C4-2B (cell line): Measurements from ENCODE around the gene RTN1.
A peak's percentile ranks its signal among the peaks of the same experiment; 100 is the strongest.

ENCODE experiments used
- H3K27ac ChIP-seq: fragments of 450-650 bp; 2 replicates; pipeline ENCODE4 v1.5.1; 2017
- ZFX ChIP-seq: fragments of 450-650 bp; IDR thresholded peaks from 2 replicates; pipeline ENCODE4 v1.6.1; 2017
- TF ChIP-seq, protein P1 (sequence below): fragments of 450-650 bp; conservative IDR thresholded peaks from 2 replicates; pipeline ENCODE4 v1.5.1; 2017; ENCODE audit warnings: mild to moderate bottlenecking

Gene RTN1, protein sequence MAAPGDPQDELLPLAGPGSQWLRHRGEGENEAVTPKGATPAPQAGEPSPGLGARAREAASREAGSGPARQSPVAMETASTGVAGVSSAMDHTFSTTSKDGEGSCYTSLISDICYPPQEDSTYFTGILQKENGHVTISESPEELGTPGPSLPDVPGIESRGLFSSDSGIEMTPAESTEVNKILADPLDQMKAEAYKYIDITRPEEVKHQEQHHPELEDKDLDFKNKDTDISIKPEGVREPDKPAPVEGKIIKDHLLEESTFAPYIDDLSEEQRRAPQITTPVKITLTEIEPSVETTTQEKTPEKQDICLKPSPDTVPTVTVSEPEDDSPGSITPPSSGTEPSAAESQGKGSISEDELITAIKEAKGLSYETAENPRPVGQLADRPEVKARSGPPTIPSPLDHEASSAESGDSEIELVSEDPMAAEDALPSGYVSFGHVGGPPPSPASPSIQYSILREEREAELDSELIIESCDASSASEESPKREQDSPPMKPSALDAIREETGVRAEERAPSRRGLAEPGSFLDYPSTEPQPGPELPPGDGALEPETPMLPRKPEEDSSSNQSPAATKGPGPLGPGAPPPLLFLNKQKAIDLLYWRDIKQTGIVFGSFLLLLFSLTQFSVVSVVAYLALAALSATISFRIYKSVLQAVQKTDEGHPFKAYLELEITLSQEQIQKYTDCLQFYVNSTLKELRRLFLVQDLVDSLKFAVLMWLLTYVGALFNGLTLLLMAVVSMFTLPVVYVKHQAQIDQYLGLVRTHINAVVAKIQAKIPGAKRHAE

DNA sequence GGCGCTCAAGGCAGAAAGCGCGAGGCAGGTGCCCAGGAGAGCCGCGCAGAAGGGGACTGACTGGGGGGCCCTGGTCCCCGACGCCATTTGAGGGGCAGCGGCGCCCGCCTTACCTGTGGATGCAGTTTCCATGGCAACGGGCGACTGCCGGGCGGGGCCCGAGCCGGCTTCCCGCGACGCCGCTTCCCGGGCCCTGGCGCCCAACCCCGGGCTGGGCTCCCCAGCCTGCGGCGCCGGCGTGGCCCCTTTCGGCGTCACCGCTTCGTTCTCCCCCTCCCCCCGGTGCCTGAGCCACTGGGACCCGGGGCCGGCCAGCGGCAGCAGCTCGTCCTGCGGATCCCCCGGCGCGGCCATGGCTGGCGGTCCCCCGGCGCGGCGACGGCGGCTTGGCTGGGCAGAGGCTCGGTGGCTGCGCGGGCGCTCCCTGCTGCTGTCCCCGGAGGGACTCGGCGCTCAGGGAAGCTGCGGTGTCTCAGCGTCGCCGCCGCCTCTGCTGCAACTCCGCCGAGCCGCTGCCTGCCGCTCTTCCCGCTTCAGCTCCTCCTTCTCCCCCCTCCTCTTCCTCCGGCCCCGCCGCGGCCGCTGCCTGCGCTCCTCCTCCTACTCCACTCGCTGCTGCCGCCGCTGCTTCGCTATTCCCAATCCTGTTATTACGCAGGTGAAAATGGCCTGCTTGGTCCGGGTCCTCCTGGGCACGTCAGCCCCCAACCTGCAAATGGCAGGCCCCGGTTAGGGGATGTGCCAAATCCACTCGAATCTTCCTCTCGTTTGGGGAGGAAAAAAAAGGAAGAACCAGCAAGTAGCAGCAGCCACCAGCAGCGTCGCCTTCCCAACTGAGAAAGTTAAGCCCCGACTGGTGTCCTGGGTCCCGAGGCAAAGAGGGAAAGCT, at the start of gene RTN1:
RTN1 (minus strand) TSS at position 500 of the 889 bp plus-strand sequence; CDS start at position 354, 146 bp downstream.
- peak within 1 kb of the TSS; percentile 15 for H3K27ac ChIP-seq
- no peak for TF ChIP-seq ZFX
- TF ChIP-seq, protein P1, sequence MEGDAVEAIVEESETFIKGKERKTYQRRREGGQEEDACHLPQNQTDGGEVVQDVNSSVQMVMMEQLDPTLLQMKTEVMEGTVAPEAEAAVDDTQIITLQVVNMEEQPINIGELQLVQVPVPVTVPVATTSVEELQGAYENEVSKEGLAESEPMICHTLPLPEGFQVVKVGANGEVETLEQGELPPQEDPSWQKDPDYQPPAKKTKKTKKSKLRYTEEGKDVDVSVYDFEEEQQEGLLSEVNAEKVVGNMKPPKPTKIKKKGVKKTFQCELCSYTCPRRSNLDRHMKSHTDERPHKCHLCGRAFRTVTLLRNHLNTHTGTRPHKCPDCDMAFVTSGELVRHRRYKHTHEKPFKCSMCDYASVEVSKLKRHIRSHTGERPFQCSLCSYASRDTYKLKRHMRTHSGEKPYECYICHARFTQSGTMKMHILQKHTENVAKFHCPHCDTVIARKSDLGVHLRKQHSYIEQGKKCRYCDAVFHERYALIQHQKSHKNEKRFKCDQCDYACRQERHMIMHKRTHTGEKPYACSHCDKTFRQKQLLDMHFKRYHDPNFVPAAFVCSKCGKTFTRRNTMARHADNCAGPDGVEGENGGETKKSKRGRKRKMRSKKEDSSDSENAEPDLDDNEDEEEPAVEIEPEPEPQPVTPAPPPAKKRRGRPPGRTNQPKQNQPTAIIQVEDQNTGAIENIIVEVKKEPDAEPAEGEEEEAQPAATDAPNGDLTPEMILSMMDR: peak; percentile 16

GRCh38 chr14:59920378-59920683, 49.8 kb upstream of the RTN1 start:
- no peak overlapping the region for H3K27ac ChIP-seq
- TF ChIP-seq ZFX: no peak
- TF ChIP-seq, protein P1: no peak

DNA sequence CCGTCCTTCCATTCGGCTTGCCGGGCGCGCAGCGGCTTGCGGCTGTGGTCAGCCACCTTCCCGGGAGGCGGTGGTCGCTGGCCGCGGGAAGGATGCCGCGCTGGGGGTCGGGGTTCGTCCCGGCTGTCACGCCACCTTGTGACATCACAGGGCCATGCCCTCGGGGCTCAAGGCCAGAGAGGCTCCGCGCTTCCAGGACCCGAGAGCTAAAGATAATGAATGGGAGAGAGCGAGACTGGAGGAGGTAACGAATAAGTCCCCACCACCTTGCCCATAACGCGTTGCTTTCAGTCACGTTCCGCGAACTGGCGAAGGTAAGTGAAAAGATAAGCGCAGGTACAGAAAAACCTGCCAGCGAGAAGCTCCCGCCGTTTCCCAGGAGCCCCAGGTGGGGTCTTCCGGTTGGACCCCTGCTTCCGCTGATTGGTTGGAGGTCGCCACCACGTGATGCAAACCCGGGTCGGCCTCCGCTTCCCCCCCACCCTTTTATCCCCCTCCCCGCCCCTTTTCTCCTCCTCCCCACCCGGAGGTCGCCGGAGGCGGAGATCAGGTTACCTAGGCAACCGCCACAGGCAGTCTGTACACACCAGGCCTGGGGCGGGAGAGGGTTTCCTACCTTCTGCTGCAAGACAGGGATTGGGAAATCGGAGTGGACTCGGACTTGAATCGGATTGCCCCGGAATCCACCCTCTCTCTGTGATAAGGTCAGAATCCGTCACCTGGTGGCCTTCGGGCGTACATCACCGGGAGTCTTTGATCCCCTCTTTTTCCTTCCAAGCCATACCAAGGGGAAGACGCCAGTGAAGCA, 49.2 kb upstream of the RTN1 start, which contains the start of gene LRRC9:
LRRC9 (plus strand) TSS at position 575 of the 808 bp plus-strand sequence.
- H3K27ac ChIP-seq: no peak within 1 kb of the TSS
- TF ChIP-seq ZFX: no peak
- TF ChIP-seq, protein P1: no peak

DNA sequence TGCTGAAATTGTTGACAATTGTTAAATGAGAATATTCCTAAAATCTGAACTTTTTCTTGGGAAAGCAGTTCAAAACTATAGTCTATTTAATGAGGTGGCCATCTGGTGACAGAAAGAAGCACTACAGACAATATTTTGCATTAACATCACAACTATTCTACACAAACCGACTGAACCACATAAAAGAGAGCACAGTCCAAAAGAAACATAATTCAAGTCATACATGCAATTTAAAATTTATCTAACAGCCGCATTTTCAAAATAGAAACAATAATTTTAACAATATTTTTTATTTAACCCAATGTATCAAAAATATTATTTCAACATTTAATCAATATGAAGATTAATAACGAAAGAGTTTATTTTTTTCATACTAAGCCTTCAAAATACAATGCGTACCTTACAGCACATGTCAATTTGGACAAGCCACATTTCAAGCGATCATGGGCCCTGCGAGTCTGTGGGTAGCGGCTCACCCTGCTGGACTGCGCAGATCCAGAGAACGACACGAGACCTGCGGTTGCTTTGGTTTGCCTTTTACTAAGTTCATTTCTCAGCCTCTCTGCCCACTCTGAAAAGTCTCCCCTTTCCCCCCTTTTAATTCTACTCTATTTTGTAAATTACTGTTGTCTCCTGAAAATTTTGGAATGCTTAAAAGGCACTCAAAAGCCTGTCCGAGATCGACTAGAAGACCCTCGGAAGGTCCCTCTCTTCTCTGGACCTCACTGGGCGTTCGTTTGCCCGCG, 48.4 kb upstream of the RTN1 start:
- TF ChIP-seq, protein P1: peak; percentile 76
- TF ChIP-seq ZFX: no peak
- H3K27ac ChIP-seq: no peak overlapping the region

DNA sequence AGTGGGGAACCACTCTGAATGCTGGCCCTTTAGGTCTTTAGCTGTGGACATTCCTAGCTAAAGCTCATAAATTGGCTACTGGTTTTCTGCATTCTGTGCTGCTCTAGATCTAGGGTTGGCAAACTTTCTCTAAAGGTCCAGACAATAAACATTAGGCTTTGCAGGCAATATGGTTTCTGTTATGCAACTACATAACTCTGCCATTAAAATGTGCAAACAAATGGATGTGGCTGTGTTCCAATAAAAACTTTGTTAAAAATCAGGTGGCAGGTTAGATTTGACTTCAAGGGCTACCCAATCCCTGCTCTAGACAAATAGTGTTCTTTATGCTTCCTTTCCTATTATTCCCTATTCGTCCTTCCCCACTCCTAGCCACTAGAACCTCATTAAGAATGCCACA, 42.6 kb upstream of the RTN1 start:
- no peak for TF ChIP-seq ZFX
- TF ChIP-seq, protein P1: no peak
- no peak overlapping the region for H3K27ac ChIP-seq

GRCh38 chr14:59912443-59912842, 41.9 kb upstream of the RTN1 start:
- H3K27ac ChIP-seq: no peak overlapping the region
- no peak for TF ChIP-seq ZFX
- TF ChIP-seq, protein P1: no peak
